ENCODE results near the gene CT83.

Gene CT83

DNA sequence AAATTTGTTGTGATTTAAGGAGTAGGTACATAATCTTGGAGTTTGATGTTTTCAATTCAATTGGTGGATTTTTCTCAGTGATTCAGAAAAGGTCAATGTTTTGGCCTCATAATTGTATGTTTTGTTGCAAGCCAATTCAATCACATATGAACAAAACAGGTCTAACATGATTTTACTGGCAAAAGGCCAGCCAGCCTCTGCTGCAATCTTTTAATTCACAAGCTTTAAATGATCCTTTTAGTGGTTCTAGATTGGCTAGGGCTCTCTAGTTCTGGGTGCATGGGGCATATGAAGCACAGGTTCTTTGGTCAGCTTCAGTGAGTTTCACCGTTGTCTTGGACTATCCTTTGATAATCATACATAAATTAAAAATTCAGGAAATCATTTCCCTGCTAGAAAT is 45.6 kb downstream of the CT83 start:
- no peak for TF ChIP-seq SIN3A (IDR thresholded peaks at IDR 0.05; ENCODE audit: borderline replicate concordance, insufficient read depth, low read length)
- TF ChIP-seq TAF1 (IDR thresholded peaks at IDR 0.05; ENCODE audit: borderline replicate concordance, insufficient read depth, low read length): no peak
- no peak for TF ChIP-seq FOXP2 (optimal IDR thresholded peaks at IDR 0.05; ENCODE audit: borderline replicate concordance, extremely low read depth, extremely low read length, insufficient read depth)
- TF ChIP-seq POLR2AphosphoS5 (IDR thresholded peaks at IDR 0.05; ENCODE audit: low read depth, low read length): no peak

DNA sequence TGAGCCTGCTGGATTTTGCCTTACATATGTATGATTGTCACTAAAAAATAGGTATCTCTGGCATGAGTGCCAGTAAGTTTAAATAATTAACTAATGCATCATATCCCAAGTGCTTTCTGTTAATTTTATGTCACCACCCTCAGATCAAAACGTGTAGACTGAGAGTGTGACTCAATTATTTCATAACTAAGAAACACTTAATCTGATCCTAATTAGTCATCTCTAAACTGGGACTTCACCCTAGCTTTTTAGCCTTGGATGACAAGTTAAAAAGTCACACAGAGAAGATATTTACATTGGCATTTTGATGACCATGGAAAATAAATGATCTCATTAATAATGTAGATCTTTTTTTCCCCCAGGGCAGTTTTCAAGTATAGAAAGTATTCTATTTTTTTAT is 49.5 kb downstream of the CT83 start:
- TF ChIP-seq POLR2AphosphoS5 (IDR thresholded peaks at IDR 0.05; ENCODE audit: low read depth, low read length): no peak
- TF ChIP-seq TAF1 (IDR thresholded peaks at IDR 0.05; ENCODE audit: borderline replicate concordance, insufficient read depth, low read length): no peak
